Measurements from ENCODE around the gene POLQ.

Gene POLQ

DNA sequence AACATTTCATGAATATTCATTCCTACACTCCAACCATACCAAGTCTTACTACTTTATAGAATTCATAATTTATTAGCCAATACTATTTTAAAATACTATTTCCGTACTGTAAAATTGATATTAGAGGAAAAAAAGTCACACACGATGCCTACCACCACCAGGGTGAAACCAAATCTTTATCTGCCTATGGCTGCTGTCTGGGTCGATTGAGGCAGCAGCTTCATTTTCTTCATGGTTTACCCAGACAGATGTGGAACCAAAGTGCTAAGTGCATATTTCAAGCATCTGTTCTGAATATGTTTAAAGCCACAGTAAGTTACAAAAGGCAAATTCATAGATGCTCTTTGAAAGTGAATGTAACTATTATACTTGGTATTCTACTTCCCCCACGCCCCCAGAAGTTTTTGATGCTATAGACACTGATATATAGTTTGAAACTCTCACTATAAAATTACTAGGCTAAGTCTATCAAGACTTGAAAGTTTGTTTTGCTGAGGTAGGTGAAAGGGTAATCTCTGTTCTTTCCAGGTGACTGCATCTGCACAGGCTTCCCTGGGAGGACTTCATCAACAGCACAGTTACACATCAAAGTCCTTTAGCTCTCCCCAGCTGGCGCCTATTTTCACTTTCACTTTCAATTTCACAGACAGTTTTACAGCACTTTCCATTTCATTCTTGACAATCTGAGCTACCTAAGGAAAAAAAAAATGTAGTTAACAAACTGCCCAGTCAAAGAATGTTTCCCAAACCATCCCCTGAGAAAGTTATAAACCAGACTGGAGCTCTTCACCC lies 113.9 kb downstream of the POLQ start:
- TF ChIP-seq, protein P1, sequence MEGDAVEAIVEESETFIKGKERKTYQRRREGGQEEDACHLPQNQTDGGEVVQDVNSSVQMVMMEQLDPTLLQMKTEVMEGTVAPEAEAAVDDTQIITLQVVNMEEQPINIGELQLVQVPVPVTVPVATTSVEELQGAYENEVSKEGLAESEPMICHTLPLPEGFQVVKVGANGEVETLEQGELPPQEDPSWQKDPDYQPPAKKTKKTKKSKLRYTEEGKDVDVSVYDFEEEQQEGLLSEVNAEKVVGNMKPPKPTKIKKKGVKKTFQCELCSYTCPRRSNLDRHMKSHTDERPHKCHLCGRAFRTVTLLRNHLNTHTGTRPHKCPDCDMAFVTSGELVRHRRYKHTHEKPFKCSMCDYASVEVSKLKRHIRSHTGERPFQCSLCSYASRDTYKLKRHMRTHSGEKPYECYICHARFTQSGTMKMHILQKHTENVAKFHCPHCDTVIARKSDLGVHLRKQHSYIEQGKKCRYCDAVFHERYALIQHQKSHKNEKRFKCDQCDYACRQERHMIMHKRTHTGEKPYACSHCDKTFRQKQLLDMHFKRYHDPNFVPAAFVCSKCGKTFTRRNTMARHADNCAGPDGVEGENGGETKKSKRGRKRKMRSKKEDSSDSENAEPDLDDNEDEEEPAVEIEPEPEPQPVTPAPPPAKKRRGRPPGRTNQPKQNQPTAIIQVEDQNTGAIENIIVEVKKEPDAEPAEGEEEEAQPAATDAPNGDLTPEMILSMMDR (IDR thresholded peaks at IDR 0.05; ENCODE audit: low read depth, low read length, missing control alignments), result no peak
- no peak overlapping the region for H3K4me3 ChIP-seq (replicated peaks; ENCODE audit: low read depth, low read length)
- DNase-seq (ENCODE audit: extremely low read depth, low read depth), result peak; percentile 11

DNA sequence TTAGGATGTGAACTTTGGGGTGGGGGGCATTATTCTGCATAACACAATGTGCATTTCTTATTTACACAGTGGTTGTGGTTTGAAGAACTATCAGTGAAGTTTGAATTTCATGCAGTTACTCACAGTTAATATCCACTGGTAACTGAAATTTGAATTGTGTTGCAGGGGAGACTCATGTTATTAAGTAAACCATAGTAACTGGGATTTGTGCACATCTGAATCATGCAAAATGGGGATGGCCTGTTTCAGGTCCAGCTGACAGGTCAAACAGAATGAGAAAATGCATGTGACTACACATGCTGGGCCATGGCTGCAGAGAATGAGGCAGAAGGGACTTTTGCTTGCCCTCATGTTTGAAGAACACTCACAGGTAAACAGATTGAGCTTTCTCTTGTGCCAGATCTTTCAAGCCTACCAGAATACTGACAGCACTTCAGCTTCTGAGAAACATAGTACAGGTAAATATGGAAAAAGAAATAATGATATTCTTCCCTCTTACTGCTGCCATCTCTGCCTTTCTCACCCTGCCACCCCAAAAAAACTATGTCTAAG lies 115.0 kb downstream of the POLQ start:
- H3K4me3 ChIP-seq (replicated peaks; ENCODE audit: low read depth, low read length), result no peak overlapping the region
- TF ChIP-seq, protein P1 (IDR thresholded peaks at IDR 0.05; ENCODE audit: low read depth, low read length, missing control alignments), result no peak

DNA sequence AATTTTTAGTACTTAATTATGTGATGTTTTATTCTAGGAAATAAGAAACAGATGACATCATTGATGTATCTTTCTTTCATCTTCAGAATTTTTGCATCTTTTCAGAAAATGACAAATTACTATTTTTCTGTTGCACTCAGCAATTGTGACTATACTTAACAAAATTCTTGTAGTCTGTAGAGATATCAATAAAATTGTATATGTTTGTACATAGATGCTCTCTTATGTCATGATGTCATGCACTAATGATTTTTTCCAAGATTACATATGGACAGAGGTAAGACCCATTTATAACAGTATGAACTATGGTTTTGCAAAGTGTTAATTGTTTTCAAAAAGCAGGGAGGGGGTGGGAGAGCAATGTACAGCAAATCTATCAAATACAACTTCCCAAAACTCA lies 121.2 kb downstream of the POLQ start:
- DNase-seq (ENCODE audit: extremely low read depth, low read depth), result no peak
- TF ChIP-seq, protein P1 (IDR thresholded peaks at IDR 0.05; ENCODE audit: low read depth, low read length, missing control alignments), result no peak
- no peak overlapping the region for H3K4me3 ChIP-seq (replicated peaks; ENCODE audit: low read depth, low read length)

More for the DNA sequence above, 115.0 kb downstream of the POLQ start:
- no peak for DNase-seq (ENCODE audit: extremely low read depth, low read depth)

DNA sequence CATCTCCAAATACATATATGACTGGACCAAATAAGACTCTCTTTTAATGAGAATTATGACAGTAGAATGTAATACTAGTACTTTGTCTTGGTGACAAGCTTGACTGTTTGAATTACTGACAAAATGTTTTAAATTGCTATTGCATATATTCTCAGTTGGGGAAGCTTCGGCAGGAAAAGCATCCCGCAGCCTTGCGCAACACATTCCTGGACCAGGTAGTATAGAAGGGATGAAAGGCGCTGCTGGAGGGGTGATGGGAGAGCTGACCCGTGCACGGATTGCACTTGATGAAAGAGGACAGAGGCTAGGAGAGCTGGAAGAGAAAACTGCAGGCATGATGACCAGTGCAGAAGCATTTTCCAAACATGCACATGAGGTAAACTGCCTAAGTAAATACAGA lies 127.6 kb downstream of the POLQ start:
- DNase-seq (ENCODE audit: extremely low read depth, low read depth), result no peak
- H3K4me3 ChIP-seq (replicated peaks; ENCODE audit: low read depth, low read length), result no peak overlapping the region
- TF ChIP-seq, protein P1 (IDR thresholded peaks at IDR 0.05; ENCODE audit: low read depth, low read length, missing control alignments), result no peak

DNA sequence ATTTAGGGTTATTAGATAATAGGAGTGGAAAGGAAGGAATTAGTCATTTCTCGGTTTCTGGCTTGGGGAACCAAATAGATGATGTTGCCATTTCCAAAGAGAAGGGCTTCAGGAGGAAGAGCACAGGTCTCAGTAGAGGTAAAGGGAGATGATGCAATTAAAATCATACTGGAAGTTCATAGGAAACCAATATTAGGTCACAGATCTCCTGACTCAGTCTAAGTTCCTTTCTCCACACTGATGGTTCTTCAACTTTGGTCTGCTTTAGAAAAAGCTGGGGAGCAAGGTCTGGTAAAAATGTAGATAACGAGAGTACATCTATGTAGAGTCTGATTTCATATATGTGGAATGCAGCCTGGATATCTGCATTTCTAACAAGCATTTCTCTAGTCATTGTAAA lies 130.9 kb downstream of the POLQ start:
- TF ChIP-seq, protein P1 (IDR thresholded peaks at IDR 0.05; ENCODE audit: low read depth, low read length, missing control alignments), result no peak
- no peak for DNase-seq (ENCODE audit: extremely low read depth, low read depth)
- no peak overlapping the region for H3K4me3 ChIP-seq (replicated peaks; ENCODE audit: low read depth, low read length)

DNA sequence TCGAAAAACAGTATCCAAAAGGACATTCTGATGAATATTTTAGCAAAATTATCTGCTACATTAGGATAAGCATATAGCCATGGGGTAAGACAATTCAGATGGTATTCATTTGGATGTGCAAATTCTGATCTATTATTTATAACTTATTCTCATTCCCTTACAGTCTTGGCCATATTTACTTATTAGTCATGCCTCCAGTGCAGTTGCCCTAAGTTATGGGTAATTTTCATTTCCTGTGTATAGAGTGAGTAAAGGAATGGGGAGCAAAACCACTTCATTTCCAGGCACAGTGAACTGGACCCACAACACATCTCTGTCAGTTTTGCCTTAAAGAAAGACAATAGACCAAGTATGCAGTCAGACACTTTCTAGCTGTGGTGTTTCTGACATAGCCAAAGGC lies 134.3 kb downstream of the POLQ start:
- H3K4me3 ChIP-seq (replicated peaks; ENCODE audit: low read depth, low read length), result no peak overlapping the region
- no peak for DNase-seq (ENCODE audit: extremely low read depth, low read depth)
- TF ChIP-seq, protein P1 (IDR thresholded peaks at IDR 0.05; ENCODE audit: low read depth, low read length, missing control alignments), result no peak
